ENCODE data around the gene AP3S2. TPM values are rescaled to one million over a fixed set of nuclear protein-coding genes. Genes with fewer than 3 reads are reported as not detected.

Gene AP3S2
- total and polyA plus RNA-seq, 2 of the 13 experiments (the other 11 are each of a cell fraction or from before 2014, with no cell fraction given), result 17.6 to 44.4 TPM

GRCh38 chr15:89857673-89858072 is 36.1 kb downstream of the AP3S2 start (continued):
- TF ChIP-seq, protein P1, sequence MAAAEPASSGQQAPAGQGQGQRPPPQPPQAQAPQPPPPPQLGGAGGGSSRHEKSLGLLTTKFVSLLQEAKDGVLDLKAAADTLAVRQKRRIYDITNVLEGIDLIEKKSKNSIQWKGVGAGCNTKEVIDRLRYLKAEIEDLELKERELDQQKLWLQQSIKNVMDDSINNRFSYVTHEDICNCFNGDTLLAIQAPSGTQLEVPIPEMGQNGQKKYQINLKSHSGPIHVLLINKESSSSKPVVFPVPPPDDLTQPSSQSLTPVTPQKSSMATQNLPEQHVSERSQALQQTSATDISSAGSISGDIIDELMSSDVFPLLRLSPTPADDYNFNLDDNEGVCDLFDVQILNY (CRISPR knock-in tag; conservative IDR thresholded peaks at IDR 0.05), result no peak
- TF ChIP-seq, protein P2, sequence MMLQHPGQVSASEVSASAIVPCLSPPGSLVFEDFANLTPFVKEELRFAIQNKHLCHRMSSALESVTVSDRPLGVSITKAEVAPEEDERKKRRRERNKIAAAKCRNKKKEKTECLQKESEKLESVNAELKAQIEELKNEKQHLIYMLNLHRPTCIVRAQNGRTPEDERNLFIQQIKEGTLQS (CRISPR knock-in tag; IDR thresholded peaks at IDR 0.05), result no peak
- no peak for TF ChIP-seq AHR (CRISPR knock-in tag; IDR thresholded peaks at IDR 0.05)
- no peak for TF ChIP-seq ZNF20 (CRISPR knock-in tag; IDR thresholded peaks at IDR 0.05)
- TF ChIP-seq DDIT3 (CRISPR knock-in tag; IDR thresholded peaks at IDR 0.05), result no peak
- TF ChIP-seq POLR2G (IDR thresholded peaks at IDR 0.05; ENCODE audit: low read depth, low read length), result no peak
- TF ChIP-seq SOX13 (IDR thresholded peaks at IDR 0.05), result no peak
- peak in 1 of 2 experiments; percentile 78; a peak in 2 of 4 replicates for TF ChIP-seq SOX13 (CRISPR knock-in tag; conservative IDR thresholded peaks at IDR 0.05 in 1 of 2, IDR thresholded peaks at IDR 0.05 in 1 of 2)
- TF ChIP-seq POLR2A (IDR thresholded peaks at IDR 0.05; ENCODE audit: insufficient read depth in 1 of 2, low read depth in 2 of 2, low read length in 2 of 2), result no peak
- no peak for TF ChIP-seq AGO1 (IDR thresholded peaks at IDR 0.05; ENCODE audit: low read depth, low read length, poor library complexity, severe bottlenecking)
- TF ChIP-seq ELF1 (CRISPR knock-in tag; IDR thresholded peaks at IDR 0.05), result no peak
- no peak for TF ChIP-seq ZNF572 (CRISPR knock-in tag; IDR thresholded peaks at IDR 0.05)
- no peak for TF ChIP-seq ZNF382 (CRISPR knock-in tag; IDR thresholded peaks at IDR 0.05; ENCODE audit: borderline replicate concordance)
- no peak for TF ChIP-seq CSRNP1 (CRISPR knock-in tag; IDR thresholded peaks at IDR 0.05)
- TF ChIP-seq ZNF451 (CRISPR knock-in tag; IDR thresholded peaks at IDR 0.05), result no peak
- TF ChIP-seq ZNF660 (CRISPR knock-in tag; IDR thresholded peaks at IDR 0.05; ENCODE audit: borderline replicate concordance, low read depth), result no peak
- TF ChIP-seq ZNF142 (CRISPR knock-in tag; IDR thresholded peaks at IDR 0.05), result no peak
- TF ChIP-seq, protein P3, sequence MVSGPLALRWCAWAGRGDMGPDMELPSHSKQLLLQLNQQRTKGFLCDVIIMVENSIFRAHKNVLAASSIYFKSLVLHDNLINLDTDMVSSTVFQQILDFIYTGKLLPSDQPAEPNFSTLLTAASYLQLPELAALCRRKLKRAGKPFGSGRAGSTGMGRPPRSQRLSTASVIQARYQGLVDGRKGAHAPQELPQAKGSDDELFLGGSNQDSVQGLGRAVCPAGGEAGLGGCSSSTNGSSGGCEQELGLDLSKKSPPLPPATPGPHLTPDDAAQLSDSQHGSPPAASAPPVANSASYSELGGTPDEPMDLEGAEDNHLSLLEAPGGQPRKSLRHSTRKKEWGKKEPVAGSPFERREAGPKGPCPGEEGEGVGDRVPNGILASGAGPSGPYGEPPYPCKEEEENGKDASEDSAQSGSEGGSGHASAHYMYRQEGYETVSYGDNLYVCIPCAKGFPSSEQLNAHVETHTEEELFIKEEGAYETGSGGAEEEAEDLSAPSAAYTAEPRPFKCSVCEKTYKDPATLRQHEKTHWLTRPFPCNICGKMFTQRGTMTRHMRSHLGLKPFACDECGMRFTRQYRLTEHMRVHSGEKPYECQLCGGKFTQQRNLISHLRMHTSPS (CRISPR knock-in tag; IDR thresholded peaks at IDR 0.05; ENCODE audit: low read depth), result no peak
- TF ChIP-seq ZNF501 (CRISPR knock-in tag; IDR thresholded peaks at IDR 0.05), result no peak
- TF ChIP-seq SP1 (IDR thresholded peaks at IDR 0.05), result no peak
- TF ChIP-seq SP1 (CRISPR knock-in tag; IDR thresholded peaks at IDR 0.05), result no peak

All from HepG2 (cell line).